Bronchial epithelial cell (primary cell): ENCODE data around the gene ITGB7. TPM values are rescaled to one million over a fixed set of nuclear protein-coding genes. Genes with fewer than 3 reads are reported as not detected.

ENCODE experiments used
- DNase-seq: peaks from one replicate; pipeline ENCODE4 v3.0.0-alpha.2; 2010; ENCODE audit warnings: low read depth
- FAIRE-seq: peaks from 2 replicates; lab custom pipeline; 2011; peaks lifted over from hg19 to GRCh38; lab: Jason Lieb, UNC
- H3K27me3 ChIP-seq: 2 replicates; pipeline ENCODE4 v1.5.1; 2011; ENCODE audit warnings: low read length; ENCODE audit not compliant: control insufficient read depth, insufficient read depth
- H3K36me3 ChIP-seq: 2 replicates; pipeline ENCODE4 v1.5.1; 2011; ENCODE audit warnings: low read length; ENCODE audit not compliant: control insufficient read depth, insufficient read depth
- H3K4me3 ChIP-seq: 2 replicates; pipeline ENCODE4 v1.5.1; 2011; ENCODE audit warnings: mild to moderate bottlenecking, low read depth, low read length, control low read depth
- CTCF ChIP-seq: IDR thresholded peaks from 2 replicates; pipeline ENCODE4 v1.5.1; 2011; ENCODE audit warnings: mild to moderate bottlenecking, moderate library complexity, low read length, control low read depth, inconsistent platforms; ENCODE audit not compliant: insufficient read depth, severe bottlenecking
- total RNA-seq: library from RNA; depleted of rRNA; stranded (reverse); fragments of >200 nt; gene quantifications from 2 replicates; pipeline ENCODE4 v1.2.1, GENCODE V29; 2014

ITGB7 gene
- total RNA-seq, 1 donor from 2014 or later: 8.4 TPM

- no peak for TF ChIP-seq CTCF
- FAIRE-seq (no peak), DNase-seq (peak; percentile 42)
- Histone ChIP-seq H3K36me3 (peaks cover 11% of the 10 kb centered on the region), H3K4me3 (no peak overlapping the region), H3K27me3 (no peaks in the 10 kb centered on the region)
These were observed 33.9 kb downstream of the ITGB7 start for GRCh38 chr12:53173085-53173715.

- no peak for FAIRE-seq
- Histone ChIP-seq H3K4me3 (no peak overlapping the region), H3K27me3 (no peaks in the 10 kb centered on the region), H3K36me3 (peaks cover 11% of the 10 kb centered on the region)
- no peak for TF ChIP-seq CTCF
- DNase-seq: no peak
These were observed 34.7 kb downstream of the ITGB7 start for GRCh38 chr12:53172352-53172751.

GRCh38 chr12:53171725-53172329 is 35.2 kb downstream of the ITGB7 start:
- H3K27me3 ChIP-seq: no peaks in the 10 kb centered on the region
- peaks cover 11% of the 10 kb centered on the region for H3K36me3 ChIP-seq
- TF ChIP-seq CTCF: no peak
- FAIRE-seq (no peak), DNase-seq (no peak)
- no peak overlapping the region for H3K4me3 ChIP-seq

- Histone ChIP-seq H3K27me3 (no peaks in the 10 kb centered on the region), H3K36me3 (peaks cover 11% of the 10 kb centered on the region), H3K4me3 (no peak overlapping the region)
- DNase-seq (no peak), FAIRE-seq (no peak)
- TF ChIP-seq CTCF: no peak
These were observed 36.0 kb downstream of the ITGB7 start for GRCh38 chr12:53170876-53171724.

- peaks cover 11% of the 10 kb centered on the region for H3K36me3 ChIP-seq
- DNase-seq (no peak), FAIRE-seq (no peak)
- no peaks in the 10 kb centered on the region for H3K27me3 ChIP-seq
- no peak for TF ChIP-seq CTCF
- H3K4me3 ChIP-seq: no peak overlapping the region
These were observed 36.8 kb downstream of the ITGB7 start for GRCh38 chr12:53170215-53170614.
